Adrenal gland (tissue), 12 donors: ENCODE results near the gene UBXN6. TPM values are rescaled to one million over a fixed set of nuclear protein-coding genes. Genes with fewer than 3 reads are reported as not detected.

Source experiments
- DNase-seq, 7 donors: peaks; one replicate each; pipeline ENCODE4 v3.0.0-alpha.2; 2019 to 2020
- H3K27ac ChIP-seq, 5 donors: fragments of 200-600 bp; sonication (generic) in 4 of 5; 1 replicate in 3 of 5; 2 replicates in 2 of 5; pipeline versions ENCODE4 v1.5.1 to v1.8.0; 2016 to 2020; ENCODE audit warnings: mild to moderate bottlenecking in 1 of 5
- H3K27me3 ChIP-seq: fragments of 200-600 bp; 2 replicates; pipeline ENCODE4 v1.8.0; 2021
- H3K36me3 ChIP-seq, 2 donors: fragments of 200-600 bp; replicated peaks in 1 of 2; 1 replicate in 1 of 2; 2 replicates in 1 of 2; pipeline versions ENCODE4 v1.5.1 to v1.8.0; 2018 to 2022
- H3K4me1 ChIP-seq, 2 donors: fragments of 200-600 bp; replicated peaks in 1 of 2; 1 replicate in 1 of 2; 2 replicates in 1 of 2; pipeline versions ENCODE4 v1.5.1 to v1.8.0; 2018 to 2021
- H3K4me3 ChIP-seq, 4 donors: fragments of 200-600 bp; sonication (generic) in 3 of 4; one replicate each; pipeline ENCODE4 v1.5.1; 2016 to 2018
- H3K9me3 ChIP-seq, 3 donors: fragments of 200-600 bp; sonication (generic) in 1 of 3; replicated peaks in 1 of 3; 1 replicate in 2 of 3; 2 replicates in 1 of 3; pipeline versions ENCODE4 v1.5.1 to v1.8.0; 2016 to 2021
- CTCF ChIP-seq, 6 experiments: fragments of 450-650 bp in 4 of 6; fragments of 200-600 bp in 2 of 6; sonication (generic) in 1 of 6; IDR thresholded peaks; 1 replicate in 5 of 6; 2 replicates in 1 of 6; pipeline versions ENCODE4 v1.5.1 to v1.8.0; 2016 to 2021; ENCODE audit warnings: antibody characterized with exemption in 6 of 6, mild to moderate bottlenecking in 2 of 6, moderate library complexity in 1 of 6
- POLR2A ChIP-seq, 2 donors: fragments of 450-650 bp; IDR thresholded peaks; one replicate each; pipeline ENCODE4 v1.6.1; 2017; ENCODE audit warnings: antibody characterized with exemption in 2 of 2, mild to moderate bottlenecking in 2 of 2, moderate library complexity in 1 of 2
- WGBS, 4 donors: extraction: QIAGEN DNeasy Blood & Tissue Kit in 2 of 4; methylation state at CpG; one replicate each; pipeline versions ENCODE4 v1.1.5 to v1.1.7; 2013 to 2017; 5-methylcytosine and 5-hydroxymethylcytosine counted together
- intact Hi-C, 2 donors: fragments of 100-400 bp; cut with DNase I; formaldehyde crosslinking; loops; one replicate each; pipeline versions ENCODE4 v1.14.1 to v1.15.0; 2022 to 2023
- polyA plus RNA-seq, 3 donors: library from polyadenylated mRNA; stranded (reverse); fragments of 200-250 nt in 2 of 3; fragments of 350-450 nt in 1 of 3; fragmentation: Illumina TruSeq in 1 of 3; extraction: RNeasy Lipid Tissue Mini Kit (QIAGEN cat#74804) in 1 of 3; gene quantifications; one replicate each; pipeline ENCODE4 v1.2.3, GENCODE V29; 2013 to 2014
- total RNA-seq, 9 donors: library from RNA; depleted of rRNA in 4 of 9; stranded (reverse); fragments of >200 nt in 4 of 9; fragments of 120-200 nt in 1 of 9; fragmentation: NEBNext Ultra II Directional in 1 of 9; extraction: Animal tissue kit (Norgen Biotek cat#: 25700) in 1 of 9; gene quantifications; one replicate each; pipeline versions ENCODE4 v1.1.0 to v1.2.4, GENCODE V29; 2013 to 2023
- donor health status: healthy with polysubstance abuse.
- donor health status: Bipolar disorder and iron deficiency.
- donor health status: DM: yes; HTN: yes; CAD: no.
- donor health status: DM: no; HTN: no; CAD: no.
- donor health status: DM: no; HTN: no; CAD: no.
- donor health status: DM: yes; HTN: yes; CAD: no.

The UBXN6 gene
- total and polyA plus RNA-seq, 12 donors: 53.9 to 317 (median 254) TPM

GRCh38 chr19:4414800-4415321, 42.7 kb downstream of the UBXN6 start:
- Histone ChIP-seq H3K27ac (peak overlapping the region; percentile 5 to 82 (median 66)), H3K4me1 (peaks cover 16 to 23% of the 10 kb centered on the region in 2 donors), H3K4me3 (no peak overlapping the region), H3K36me3 (no peaks in the 10 kb centered on the region), H3K27me3 (no peaks in the 10 kb centered on the region), H3K9me3 (no peaks in the 10 kb centered on the region)
- peak in 3 of 7 donors; percentile 32 to 64 (median 53) for DNase-seq
- intact Hi-C loops: no loop called here
- WGBS, 4 donors: 23 to 32% (median 29%) methylated on average over 9 of the region's 9 CpGs
- TF ChIP-seq POLR2A (IDR thresholded peaks at IDR 0.05): peak in 1 of 2 donors; percentile 31
- peak in 1 of 6 experiments; percentile 8 for TF ChIP-seq CTCF (IDR thresholded peaks at IDR 0.05)

- Histone ChIP-seq H3K9me3 (no peaks in the 10 kb centered on the region), H3K27me3 (no peaks in the 10 kb centered on the region), H3K27ac (peak overlapping the region in 4 of 5 donors; percentile 5 to 82 (median 72)), H3K4me3 (no peak overlapping the region), H3K4me1 (peaks cover 16 to 23% of the 10 kb centered on the region in 2 donors), H3K36me3 (no peaks in the 10 kb centered on the region)
- peak in 5 of 7 donors; percentile 51 to 72 (median 59) for DNase-seq
- WGBS, 4 donors: 72 to 74% (median 73%) methylated on average over 7 of the region's 7 CpGs
- no peak for TF ChIP-seq POLR2A (IDR thresholded peaks at IDR 0.05)
- TF ChIP-seq CTCF (IDR thresholded peaks at IDR 0.05): no peak
- intact Hi-C loops: no loop called here
Measured at GRCh38 chr19:4414144-4414799, 43.3 kb downstream of the UBXN6 start.

- Histone ChIP-seq H3K27ac (no peak overlapping the region), H3K4me1 (peaks cover 16 to 23% of the 10 kb centered on the region in 2 donors), H3K9me3 (no peaks in the 10 kb centered on the region), H3K36me3 (no peaks in the 10 kb centered on the region), H3K4me3 (no peak overlapping the region), H3K27me3 (no peaks in the 10 kb centered on the region)
- TF ChIP-seq CTCF (IDR thresholded peaks at IDR 0.05): no peak
- no peak for TF ChIP-seq POLR2A (IDR thresholded peaks at IDR 0.05)
- DNase-seq: no peak
- intact Hi-C loops: no loop called here
- WGBS, 4 donors: 87 to 96% (median 92%) methylated on average over 3 of the region's 3 CpGs
Measured at GRCh38 chr19:4413588-4413987, 44.0 kb downstream of the UBXN6 start.

- TF ChIP-seq POLR2A (IDR thresholded peaks at IDR 0.05): no peak
- TF ChIP-seq CTCF (IDR thresholded peaks at IDR 0.05): no peak
- no peak overlapping the region for H3K27ac ChIP-seq
- H3K4me1 ChIP-seq: no peaks in the 10 kb centered on the region
- no peak overlapping the region for H3K4me3 ChIP-seq
- H3K27me3 ChIP-seq: no peaks in the 10 kb centered on the region
- 89 to 92% (median 90%) methylated on average over 14 to 23 of the region's 23 CpGs for WGBS, 4 donors
- intact Hi-C loops: loop anchor here in 1 of 2 donors (10.0 kb wide), 1 partner anchor 45 kb away; the partner anchor contains the start of gene UBXN6
- DNase-seq: no peak
- no peaks in the 10 kb centered on the region for H3K9me3 ChIP-seq
- no peaks in the 10 kb centered on the region for H3K36me3 ChIP-seq
Measured at GRCh38 chr19:4409123-4409933, 48.3 kb downstream of the UBXN6 start.
